H9 (cell line): ENCODE data around the gene TTLL9. TPM values are rescaled to one million over a fixed set of nuclear protein-coding genes. Genes with fewer than 3 reads are reported as not detected.
A peak's percentile ranks its signal among the peaks of the same experiment; 100 is the strongest.

Source experiments
- DNase-seq: peaks from one replicate; pipeline ENCODE4 v3.0.0-alpha.2; 2017
- H2AFZ ChIP-seq: one replicate; pipeline ENCODE4 v1.6.1; 2013; ENCODE audit warnings: mild to moderate bottlenecking, low read length, control low read depth, moderate library complexity
- H2AK5ac ChIP-seq: 2 replicates; pipeline ENCODE4 v1.6.1; 2013; ENCODE audit warnings: low read length, control low read depth, mixed read lengths; ENCODE audit not compliant: insufficient read length
- H2BK120ac ChIP-seq: one replicate; pipeline ENCODE4 v1.6.1; 2013; ENCODE audit warnings: low read depth, mild to moderate bottlenecking, low read length, control low read depth, inconsistent platforms; ENCODE audit not compliant: poor library complexity, severe bottlenecking
- H2BK12ac ChIP-seq: 2 replicates; pipeline ENCODE4 v1.6.1; 2013; ENCODE audit warnings: low read length, control low read depth, mixed read lengths, low read depth; ENCODE audit not compliant: insufficient read length
- H2BK15ac ChIP-seq: 2 replicates; pipeline ENCODE4 v1.6.1; 2013; ENCODE audit warnings: low read depth, low read length, control low read depth
- H2BK20ac ChIP-seq: one replicate; pipeline ENCODE4 v1.6.1; 2013; ENCODE audit warnings: low read depth, mild to moderate bottlenecking, low read length, control low read depth, inconsistent platforms; ENCODE audit not compliant: poor library complexity, severe bottlenecking
- H2BK5ac ChIP-seq: 2 replicates; pipeline ENCODE4 v1.6.1; 2013; ENCODE audit warnings: low read length, control low read depth, mixed read lengths; ENCODE audit not compliant: insufficient read length
- H3K14ac ChIP-seq: 2 replicates; pipeline ENCODE4 v1.6.1; 2013; ENCODE audit warnings: low read length, control low read depth; ENCODE audit not compliant: insufficient read depth
- H3K18ac ChIP-seq: 2 replicates; pipeline ENCODE4 v1.6.1; 2013; ENCODE audit warnings: low read depth, mild to moderate bottlenecking, mixed read lengths, low read length, control low read depth; ENCODE audit not compliant: insufficient read length
- H3K23ac ChIP-seq: 2 replicates; pipeline ENCODE4 v1.6.1; 2013; ENCODE audit warnings: low read length, control low read depth, mixed read lengths, low read depth; ENCODE audit not compliant: insufficient read length
- H3K23me2 ChIP-seq: 2 replicates; pipeline ENCODE4 v1.6.1; 2013; ENCODE audit warnings: low read depth, mild to moderate bottlenecking, mixed read lengths, low read length, control low read depth; ENCODE audit not compliant: insufficient read length, poor library complexity, severe bottlenecking
- H3K27ac ChIP-seq: 2 replicates; pipeline ENCODE4 v1.5.1; 2013; ENCODE audit warnings: low read length, control low read depth, mixed read lengths, low read depth; ENCODE audit not compliant: insufficient read length
- H3K27me3 ChIP-seq: 2 replicates; pipeline ENCODE4 v1.6.1; 2013; ENCODE audit warnings: low read length, control low read depth, inconsistent platforms; ENCODE audit not compliant: insufficient read depth
- H3K4ac ChIP-seq: 2 replicates; pipeline ENCODE4 v1.6.1; 2013; ENCODE audit warnings: low read depth, mild to moderate bottlenecking, control low read depth, inconsistent platforms, low read length, moderate library complexity
- H3K4me1 ChIP-seq: 2 replicates; pipeline ENCODE4 v1.6.1; 2013; ENCODE audit warnings: low read length, control low read depth, inconsistent platforms; ENCODE audit not compliant: insufficient read depth
- H3K4me2 ChIP-seq: 2 replicates; pipeline ENCODE4 v1.6.1; 2013; ENCODE audit warnings: low read length, control low read depth, mixed read lengths; ENCODE audit not compliant: insufficient read length, insufficient read depth
- H3K56ac ChIP-seq: 2 replicates; pipeline ENCODE4 v1.6.1; 2013; ENCODE audit warnings: low read depth, mild to moderate bottlenecking, mixed read lengths, low read length, control low read depth; ENCODE audit not compliant: insufficient read length
- H3K79me1 ChIP-seq: 2 replicates; pipeline ENCODE4 v1.6.1; 2013; ENCODE audit warnings: low read depth, mild to moderate bottlenecking, moderate library complexity, low read length, control low read depth, inconsistent platforms; ENCODE audit not compliant: insufficient read depth, poor library complexity, severe bottlenecking
- H3K79me2 ChIP-seq: 2 replicates; pipeline ENCODE4 v1.6.1; 2013; ENCODE audit warnings: low read length, control low read depth, inconsistent platforms; ENCODE audit not compliant: insufficient read depth
- H3K9ac ChIP-seq: 2 replicates; pipeline ENCODE4 v1.6.1; 2013; ENCODE audit warnings: low read length, control low read depth, mixed read lengths; ENCODE audit not compliant: insufficient read length; ENCODE audit errors: extremely low read depth
- H3K9me3 ChIP-seq: one replicate; pipeline ENCODE4 v1.6.1; 2013; ENCODE audit warnings: low read depth, low read length, inconsistent platforms; ENCODE audit not compliant: control insufficient read depth
- H3T11ph ChIP-seq: one replicate; pipeline ENCODE4 v1.6.1; 2013; ENCODE audit warnings: mild to moderate bottlenecking, low read length, control low read depth, inconsistent platforms
- H4K20me1 ChIP-seq: one replicate; pipeline ENCODE4 v1.6.1; 2013; ENCODE audit not compliant: control insufficient read depth, insufficient read length, insufficient read depth
- H4K5ac ChIP-seq: 2 replicates; pipeline ENCODE4 v1.6.1; 2013; ENCODE audit warnings: low read depth, mild to moderate bottlenecking, mixed read lengths, low read length, control low read depth; ENCODE audit not compliant: insufficient read length
- H4K8ac ChIP-seq: replicated peaks from 2 replicates; pipeline ENCODE4 v1.6.1; 2013; ENCODE audit warnings: low read length, control low read depth, mixed read lengths, low read depth; ENCODE audit not compliant: insufficient read length
- H4K91ac ChIP-seq: 2 replicates; pipeline ENCODE4 v1.6.1; 2013; ENCODE audit warnings: low read depth, mild to moderate bottlenecking, moderate library complexity, mixed read lengths, low read length, control low read depth; ENCODE audit not compliant: insufficient read length
- H3K27ac Mint-ChIP-seq, 3 experiments: 2 replicates in 2 of 3; 3 replicates in 1 of 3; pipeline ENCODE4 v1.8.0; 2020 to 2021; ENCODE audit warnings: mixed read lengths in 3 of 3, mild to moderate bottlenecking in 1 of 3, moderate library complexity in 1 of 3
- H3K27me3 Mint-ChIP-seq: 2 replicates; pipeline ENCODE4 v1.8.0; 2021; ENCODE audit warnings: low read depth, mild to moderate bottlenecking, moderate library complexity, mixed read lengths
- H3K36me3 Mint-ChIP-seq, 3 experiments: 2 replicates in 2 of 3; 3 replicates in 1 of 3; pipeline ENCODE4 v1.8.0; 2020 to 2021; ENCODE audit warnings: low read depth in 3 of 3, mixed read lengths in 3 of 3; ENCODE audit not compliant: insufficient read depth in 1 of 3
- H3K4me1 Mint-ChIP-seq, 2 experiments: 2 replicates each; pipeline ENCODE4 v1.8.0; 2020; ENCODE audit warnings: mixed read lengths in 2 of 2
- H3K4me3 Mint-ChIP-seq, 2 experiments: 2 replicates in 1 of 2; 3 replicates in 1 of 2; pipeline ENCODE4 v1.8.0; 2020 to 2021; ENCODE audit warnings: mild to moderate bottlenecking in 2 of 2, mixed read lengths in 2 of 2, moderate library complexity in 1 of 2
- H3K9me3 Mint-ChIP-seq, 2 experiments: 2 replicates in 1 of 2; 3 replicates in 1 of 2; pipeline ENCODE4 v1.8.0; 2020; ENCODE audit warnings: mild to moderate bottlenecking in 2 of 2, mixed read lengths in 2 of 2, moderate library complexity in 1 of 2
- WGBS: extraction: QIAGEN DNeasy Blood & Tissue Kit; methylation state at CpG from one replicate; pipeline ENCODE4 v1.1.7; 2013; ENCODE audit warnings: missing lambda C conversion rate, low lambda C conversion rate, mixed read lengths; ENCODE audit not compliant: insufficient read length; ENCODE audit errors: extremely low coverage; 5-methylcytosine and 5-hydroxymethylcytosine counted together
- total RNA-seq: library from RNA; stranded (reverse); gene quantifications from 2 replicates; pipeline ENCODE4 v1.2.1, GENCODE V29; 2021
- TF ChIP-seq, protein P1 (sequence below): fragments of 200-600 bp; sonication (generic); conservative IDR thresholded peaks from 3 replicates; pipeline ENCODE4 v1.8.0; 2021; ENCODE audit warnings: antibody characterized with exemption, mild to moderate bottlenecking

The TTLL9 gene
- total RNA-seq, 1 experiment from 2014 or later, result 0.20 TPM

DNA sequence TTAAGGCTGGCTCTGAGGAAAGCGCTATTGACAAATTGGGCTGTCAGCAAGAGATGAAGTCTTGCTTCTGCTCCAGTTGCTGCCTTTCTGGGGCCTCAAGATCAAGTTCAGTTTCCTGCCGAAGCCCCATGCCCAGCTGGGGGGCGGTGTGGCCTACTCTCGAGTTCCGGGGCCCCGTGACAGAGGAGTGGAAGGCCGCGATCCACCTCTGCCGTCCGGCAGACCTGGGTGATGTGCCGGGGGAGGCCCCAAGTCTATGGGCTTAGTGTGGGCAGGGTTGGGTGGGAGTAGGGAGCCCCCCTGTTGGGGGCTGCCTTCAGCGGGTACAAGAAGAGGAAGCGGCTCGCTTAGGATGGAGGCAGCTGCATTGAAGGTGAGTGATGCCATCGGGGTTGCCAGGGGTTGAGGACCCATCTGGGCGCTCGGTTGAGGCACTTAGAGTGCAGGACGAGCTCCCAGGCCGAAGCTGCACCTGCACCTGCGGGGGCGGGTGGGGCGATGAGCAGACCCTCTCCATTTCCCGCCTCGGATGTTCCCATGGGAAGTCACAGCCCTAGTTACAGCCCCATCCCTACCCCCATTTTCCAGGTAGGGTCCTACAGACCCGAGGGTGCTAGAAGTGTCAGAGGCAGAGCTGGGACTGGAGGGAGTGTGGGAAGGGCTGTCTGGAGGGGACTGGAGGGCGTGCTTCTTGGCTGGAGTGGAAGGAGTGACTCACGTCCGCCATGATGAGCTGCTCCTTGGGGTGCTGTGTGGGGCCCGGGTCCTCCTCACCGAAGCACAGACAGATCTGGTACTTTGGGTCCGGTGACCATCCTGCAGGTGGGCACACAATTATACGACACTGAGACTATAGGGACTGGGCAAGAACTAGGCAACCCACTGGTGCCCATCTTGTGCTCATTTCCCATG, 22.1 kb upstream of the TTLL9 start:
- no peak overlapping the region for H4K8ac ChIP-seq
- no peak overlapping the region for H2BK20ac ChIP-seq
- H3K4ac ChIP-seq, result no peak overlapping the region
- Mint-ChIP-seq H3K4me3 (peak overlapping the region in 1 of 2 experiments; percentile 43; a peak in 1 of 5 replicates), H3K4me1 (peaks cover 12 to 16% of the 10 kb centered on the region in 2 experiments), H3K27ac (no peak overlapping the region), H3K36me3 (no peaks in the 10 kb centered on the region), H3K9me3 (no peaks in the 10 kb centered on the region), H3K27me3 (peaks cover 51% of the 10 kb centered on the region)
- no peak overlapping the region for H3K27ac ChIP-seq
- H4K5ac ChIP-seq, result no peak overlapping the region
- no peaks in the 10 kb centered on the region for H3K79me1 ChIP-seq
- no CpG with 5 or more reads among the region's 32 CpGs for WGBS
- no peaks in the 10 kb centered on the region for H3K23me2 ChIP-seq
- no peak overlapping the region for H2BK120ac ChIP-seq
- no peak overlapping the region for H3K56ac ChIP-seq
- no peak overlapping the region for H2AFZ ChIP-seq
- no peak overlapping the region for H3K14ac ChIP-seq
- no peaks in the 10 kb centered on the region for H3K4me1 ChIP-seq
- no peak overlapping the region for H3K18ac ChIP-seq
- H2AK5ac ChIP-seq, result no peak overlapping the region
- no peak overlapping the region for H2BK15ac ChIP-seq
- no peak overlapping the region for H2BK12ac ChIP-seq
- H4K91ac ChIP-seq, result no peak overlapping the region
- H4K20me1 ChIP-seq, result no peaks in the 10 kb centered on the region
- H3K23ac ChIP-seq, result no peak overlapping the region
- DNase-seq, result no peak
- TF ChIP-seq, protein P1, sequence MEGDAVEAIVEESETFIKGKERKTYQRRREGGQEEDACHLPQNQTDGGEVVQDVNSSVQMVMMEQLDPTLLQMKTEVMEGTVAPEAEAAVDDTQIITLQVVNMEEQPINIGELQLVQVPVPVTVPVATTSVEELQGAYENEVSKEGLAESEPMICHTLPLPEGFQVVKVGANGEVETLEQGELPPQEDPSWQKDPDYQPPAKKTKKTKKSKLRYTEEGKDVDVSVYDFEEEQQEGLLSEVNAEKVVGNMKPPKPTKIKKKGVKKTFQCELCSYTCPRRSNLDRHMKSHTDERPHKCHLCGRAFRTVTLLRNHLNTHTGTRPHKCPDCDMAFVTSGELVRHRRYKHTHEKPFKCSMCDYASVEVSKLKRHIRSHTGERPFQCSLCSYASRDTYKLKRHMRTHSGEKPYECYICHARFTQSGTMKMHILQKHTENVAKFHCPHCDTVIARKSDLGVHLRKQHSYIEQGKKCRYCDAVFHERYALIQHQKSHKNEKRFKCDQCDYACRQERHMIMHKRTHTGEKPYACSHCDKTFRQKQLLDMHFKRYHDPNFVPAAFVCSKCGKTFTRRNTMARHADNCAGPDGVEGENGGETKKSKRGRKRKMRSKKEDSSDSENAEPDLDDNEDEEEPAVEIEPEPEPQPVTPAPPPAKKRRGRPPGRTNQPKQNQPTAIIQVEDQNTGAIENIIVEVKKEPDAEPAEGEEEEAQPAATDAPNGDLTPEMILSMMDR, result no peak
- H3K79me2 ChIP-seq, result no peaks in the 10 kb centered on the region
- H2BK5ac ChIP-seq, result no peak overlapping the region
- no peaks in the 10 kb centered on the region for H3K9me3 ChIP-seq
- H3K9ac ChIP-seq, result no peak overlapping the region
- H3K27me3 ChIP-seq, result no peaks in the 10 kb centered on the region
- no peak overlapping the region for H3K4me2 ChIP-seq
- no peak overlapping the region for H3T11ph ChIP-seq
